ENCODE results near the gene FAM209B.

The FAM209B gene

DNA sequence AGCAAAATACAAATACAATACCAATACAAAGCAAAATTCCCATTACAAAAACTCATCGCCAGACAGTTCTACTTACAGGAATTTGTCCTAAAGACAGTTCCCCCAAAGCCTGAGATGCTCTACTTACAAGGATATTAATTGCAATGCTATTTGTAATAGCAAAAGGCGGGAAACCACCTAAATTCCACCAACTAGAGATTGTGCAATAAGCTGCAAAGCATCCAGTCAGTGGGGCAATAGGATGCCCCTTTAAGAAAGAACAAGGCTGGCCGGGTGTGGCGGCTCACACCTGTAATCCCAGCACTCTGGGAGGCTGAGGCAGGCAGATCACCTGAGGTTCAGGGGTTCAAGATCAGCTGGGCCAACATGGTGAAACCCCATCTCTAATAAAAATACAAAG is 39.1 kb downstream of the FAM209B start:
- H3K9me2 ChIP-seq (replicated peaks; ENCODE audit: insufficient read depth, low read length): no peaks in the 10 kb centered on the region
- H3K4me2 ChIP-seq (ENCODE audit: low read depth, low read length): no peak overlapping the region
- H3K27ac ChIP-seq (ENCODE audit: low read length): no peak overlapping the region
- H3K9ac ChIP-seq (ENCODE audit: low read length): no peak overlapping the region
- no peaks in the 10 kb centered on the region for H3K9me3 ChIP-seq (replicated peaks; ENCODE audit: insufficient read depth, low read length)
- TF ChIP-seq, protein P1, sequence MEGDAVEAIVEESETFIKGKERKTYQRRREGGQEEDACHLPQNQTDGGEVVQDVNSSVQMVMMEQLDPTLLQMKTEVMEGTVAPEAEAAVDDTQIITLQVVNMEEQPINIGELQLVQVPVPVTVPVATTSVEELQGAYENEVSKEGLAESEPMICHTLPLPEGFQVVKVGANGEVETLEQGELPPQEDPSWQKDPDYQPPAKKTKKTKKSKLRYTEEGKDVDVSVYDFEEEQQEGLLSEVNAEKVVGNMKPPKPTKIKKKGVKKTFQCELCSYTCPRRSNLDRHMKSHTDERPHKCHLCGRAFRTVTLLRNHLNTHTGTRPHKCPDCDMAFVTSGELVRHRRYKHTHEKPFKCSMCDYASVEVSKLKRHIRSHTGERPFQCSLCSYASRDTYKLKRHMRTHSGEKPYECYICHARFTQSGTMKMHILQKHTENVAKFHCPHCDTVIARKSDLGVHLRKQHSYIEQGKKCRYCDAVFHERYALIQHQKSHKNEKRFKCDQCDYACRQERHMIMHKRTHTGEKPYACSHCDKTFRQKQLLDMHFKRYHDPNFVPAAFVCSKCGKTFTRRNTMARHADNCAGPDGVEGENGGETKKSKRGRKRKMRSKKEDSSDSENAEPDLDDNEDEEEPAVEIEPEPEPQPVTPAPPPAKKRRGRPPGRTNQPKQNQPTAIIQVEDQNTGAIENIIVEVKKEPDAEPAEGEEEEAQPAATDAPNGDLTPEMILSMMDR (IDR thresholded peaks at IDR 0.05; ENCODE audit: low read length): no peak
- TF ChIP-seq EZH2 (optimal IDR thresholded peaks at IDR 0.05; ENCODE audit: low read depth, low read length): no peak
- TF ChIP-seq EZH2phosphoT487 (IDR thresholded peaks at IDR 0.05; ENCODE audit: low read length): no peak
- no peaks in the 10 kb centered on the region for H3F3A ChIP-seq (ENCODE audit: insufficient read depth, low read length)
- no peaks in the 10 kb centered on the region for H3K79me2 ChIP-seq (ENCODE audit: low read length)
- H3K27me3 ChIP-seq (replicated peaks; ENCODE audit: insufficient read depth, low read length): no peaks in the 10 kb centered on the region
- H4K20me1 ChIP-seq (ENCODE audit: insufficient read depth, low read length): no peaks in the 10 kb centered on the region
- peaks cover 1% of the 10 kb centered on the region; the same call in 1 of the 2 replicates for H3K4me1 ChIP-seq (ENCODE audit: low read length)
- no peak overlapping the region for H3K4me3 ChIP-seq (ENCODE audit: low read length)
- no peaks in the 10 kb centered on the region for H3K36me3 ChIP-seq (replicated peaks; ENCODE audit: insufficient read depth, low read length)
- no peak overlapping the region for H2AFZ ChIP-seq (ENCODE audit: low read length)
- DNase-seq: no peak

DNA sequence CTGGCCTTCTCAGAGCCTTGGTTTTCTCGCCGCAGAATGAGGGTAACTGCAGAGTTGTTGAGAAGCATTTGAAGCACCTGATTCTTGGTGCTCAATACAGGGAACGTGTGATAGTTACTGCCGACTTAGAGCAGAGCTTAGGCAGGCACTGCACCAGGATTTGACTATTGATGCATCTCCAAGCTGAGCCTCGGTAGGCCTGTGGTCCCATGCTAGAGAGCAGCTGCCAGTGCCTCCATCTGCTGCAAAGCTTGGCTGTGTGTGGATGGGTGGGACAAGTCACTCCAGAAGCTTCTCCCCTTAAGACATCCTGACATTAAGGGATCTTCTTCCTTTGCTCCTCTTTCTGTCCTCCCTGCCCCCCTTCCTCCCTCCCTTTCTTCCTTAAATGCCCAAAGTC is 40.9 kb downstream of the FAM209B start:
- H3K9me2 ChIP-seq (replicated peaks; ENCODE audit: insufficient read depth, low read length): no peaks in the 10 kb centered on the region
- TF ChIP-seq, protein P1 (IDR thresholded peaks at IDR 0.05; ENCODE audit: low read length): no peak
- TF ChIP-seq EZH2 (optimal IDR thresholded peaks at IDR 0.05; ENCODE audit: low read depth, low read length) (no peak), EZH2phosphoT487 (IDR thresholded peaks at IDR 0.05; ENCODE audit: low read length) (no peak)
- DNase-seq: no peak
- no peak overlapping the region for H3K9ac ChIP-seq (ENCODE audit: low read length)
- no peaks in the 10 kb centered on the region for H3K27me3 ChIP-seq (replicated peaks; ENCODE audit: insufficient read depth, low read length)
- no peaks in the 10 kb centered on the region for H3K36me3 ChIP-seq (replicated peaks; ENCODE audit: insufficient read depth, low read length)
- no peaks in the 10 kb centered on the region for H3K9me3 ChIP-seq (replicated peaks; ENCODE audit: insufficient read depth, low read length)
- H3K27ac ChIP-seq (ENCODE audit: low read length): no peak overlapping the region
- no peak overlapping the region for H3K4me2 ChIP-seq (ENCODE audit: low read depth, low read length)
- no peak overlapping the region for H2AFZ ChIP-seq (ENCODE audit: low read length)
- H3K4me1 ChIP-seq (ENCODE audit: low read length): peaks cover 4% of the 10 kb centered on the region
- H3K79me2 ChIP-seq (ENCODE audit: low read length): no peaks in the 10 kb centered on the region
- H4K20me1 ChIP-seq (ENCODE audit: insufficient read depth, low read length): no peaks in the 10 kb centered on the region
- H3F3A ChIP-seq (ENCODE audit: insufficient read depth, low read length): no peaks in the 10 kb centered on the region
- H3K4me3 ChIP-seq (ENCODE audit: low read length): no peak overlapping the region

DNA sequence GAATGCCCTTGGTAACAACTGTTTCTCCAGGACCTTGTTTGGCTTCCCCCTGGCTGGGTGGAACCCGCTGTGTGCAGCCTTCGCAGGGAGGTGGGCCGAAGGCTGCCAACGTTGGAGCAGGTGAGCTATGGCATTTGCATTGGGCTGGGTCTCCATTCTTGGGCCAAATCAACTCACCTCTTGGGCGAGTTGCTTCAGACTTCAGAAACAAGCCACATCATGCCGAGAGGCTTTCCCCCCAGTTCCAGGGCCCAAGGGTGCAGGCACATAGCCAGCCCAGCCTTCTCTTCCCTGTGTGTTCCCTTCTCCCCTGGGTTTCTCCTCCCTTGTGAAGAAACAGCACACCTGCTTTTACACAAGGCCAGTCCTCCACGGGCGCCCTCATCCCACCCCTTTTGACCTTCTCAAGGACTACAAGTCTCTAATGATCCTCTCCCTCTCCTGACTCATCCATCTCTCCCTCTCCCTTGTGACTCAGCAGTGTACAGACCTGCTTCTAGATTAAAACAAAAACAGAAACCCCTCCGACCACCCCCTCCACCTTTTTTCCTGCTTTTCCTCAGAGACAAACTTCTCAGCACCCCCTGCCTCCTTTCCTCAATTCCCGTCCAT is 41.6 kb downstream of the FAM209B start:
- Histone ChIP-seq H2AFZ (ENCODE audit: low read length) (no peak overlapping the region), H3K9ac (ENCODE audit: low read length) (no peak overlapping the region), H3K27me3 (replicated peaks; ENCODE audit: insufficient read depth, low read length) (no peaks in the 10 kb centered on the region), H3K79me2 (ENCODE audit: low read length) (no peaks in the 10 kb centered on the region), H3F3A (ENCODE audit: insufficient read depth, low read length) (0 out of 2 replicates have a peak, but pooled peaks cover 5% of the 10 kb centered on the region), H3K9me3 (replicated peaks; ENCODE audit: insufficient read depth, low read length) (no peaks in the 10 kb centered on the region), H3K4me2 (ENCODE audit: low read depth, low read length) (no peak overlapping the region), H3K36me3 (replicated peaks; ENCODE audit: insufficient read depth, low read length) (no peaks in the 10 kb centered on the region), H3K4me1 (ENCODE audit: low read length) (peaks cover 10% of the 10 kb centered on the region), H3K9me2 (replicated peaks; ENCODE audit: insufficient read depth, low read length) (no peaks in the 10 kb centered on the region), H3K27ac (ENCODE audit: low read length) (no peak overlapping the region), H3K4me3 (ENCODE audit: low read length) (no peak overlapping the region), H4K20me1 (ENCODE audit: insufficient read depth, low read length) (no peaks in the 10 kb centered on the region)
- TF ChIP-seq, protein P1 (IDR thresholded peaks at IDR 0.05; ENCODE audit: low read length): no peak
- TF ChIP-seq EZH2 (optimal IDR thresholded peaks at IDR 0.05; ENCODE audit: low read depth, low read length) (no peak), EZH2phosphoT487 (IDR thresholded peaks at IDR 0.05; ENCODE audit: low read length) (no peak)
- DNase-seq: no peak
